K562 (cell line): ENCODE data around the gene OR8G5. TPM values are rescaled to one million over a fixed set of nuclear protein-coding genes. Genes with fewer than 3 reads are reported as not detected.

ENCODE experiments used
- CEBPB ChIP-seq: fragments of 450-650 bp; IDR thresholded peaks from 2 replicates; pipeline ENCODE4 v1.6.1; 2016; ENCODE audit warnings: missing genetic modification characterization, missing compliant biosample characterization
- EP400 ChIP-seq: fragments of 450-650 bp; IDR thresholded peaks from 2 replicates; pipeline ENCODE4 v1.6.1; 2017; ENCODE audit warnings: antibody characterized with exemption, mild to moderate bottlenecking, moderate library complexity
- HIVEP1 ChIP-seq: fragments of 250-450 bp; sonication (Bioruptor Pico); IDR thresholded peaks from 2 replicates; pipeline ENCODE4 v1.4.0; 2020; ENCODE audit warnings: mild to moderate bottlenecking
- MTA1 ChIP-seq: fragments of 450-650 bp; IDR thresholded peaks from 2 replicates; pipeline ENCODE4 v1.6.1; 2017; ENCODE audit warnings: borderline replicate concordance
- SNRNP70 ChIP-seq: fragments of 200-400 bp; formaldehyde crosslinking; optimal IDR thresholded peaks from 2 replicates; pipeline ENCODE3; 2017; ENCODE audit warnings: low read depth, low read length
- SPI1 ChIP-seq: IDR thresholded peaks from 2 replicates; pipeline ENCODE4 v1.6.1; 2011; ENCODE audit warnings: low read depth, low read length, control low read depth, borderline replicate concordance
- WHSC1 ChIP-seq: IDR thresholded peaks from one replicate; pipeline ENCODE4 v1.6.1; 2012; ENCODE audit warnings: low read length, control low read depth, inconsistent platforms
- YY1 ChIP-seq, 3 experiments: IDR thresholded peaks; 2 replicates each; pipeline ENCODE4 v1.6.1; 2011; ENCODE audit warnings: low read length in 2 of 3, mild to moderate bottlenecking in 2 of 3, moderate library complexity in 2 of 3, borderline replicate concordance in 1 of 3, control low read depth in 1 of 3, low read depth in 1 of 3; ENCODE audit not compliant: insufficient read depth in 3 of 3, insufficient replicate concordance in 2 of 3, control insufficient read depth in 1 of 3, insufficient read length in 1 of 3; ENCODE audit errors: extremely low read depth in 1 of 3
- ZNF146 ChIP-seq: IDR thresholded peaks from one replicate; pipeline ENCODE4 v1.6.1; 2018; ENCODE audit warnings: missing compliant biosample characterization; ENCODE audit not compliant: unreplicated experiment
- ZNF175 ChIP-seq: fragments of 200-800 bp; sonication (Bioruptor generic); IDR thresholded peaks from 2 replicates; pipeline ENCODE4 v1.6.1; 2016; ENCODE audit warnings: low read depth, mild to moderate bottlenecking, missing genetic modification characterization, missing compliant biosample characterization
- ZNF408 ChIP-seq: fragments of 250-450 bp; sonication (Bioruptor Pico); IDR thresholded peaks from 2 replicates; pipeline ENCODE4 v1.4.0; 2020; ENCODE audit warnings: low read depth, mild to moderate bottlenecking, moderate library complexity
- polyA plus RNA-seq, 8 experiments: library from polyadenylated mRNA; depleted of rRNA in 4 of 8; stranded (reverse) in 5 of 8; unstranded in 3 of 8; fragments of >200 nt; fragmentation: Nextera tagmentation in 2 of 8; fragmentation: Illumina TruSeq in 1 of 8; extraction: Ambion mirVana in 2 of 8; extraction: Trizol in 1 of 8; gene quantifications; 2 replicates each; pipeline versions ENCODE4 v1.2.1 to v1.2.3, GENCODE V29; 2011 to 2014; ENCODE audit warnings: inconsistent platforms in 1 of 8, missing spikeins in 1 of 8
- total RNA-seq, 7 experiments: library from RNA; depleted of rRNA in 6 of 7; stranded (reverse); fragments of >200 nt in 6 of 7; fragmentation: Illumina TruSeq in 2 of 7; extraction: Trizol in 2 of 7; gene quantifications; 2 replicates each; pipeline versions ENCODE4 v1.2.1 to v1.2.3, GENCODE V29; 2011 to 2021; ENCODE audit warnings: low replicate concordance in 1 of 7
- TF ChIP-seq, protein P1 (sequence below): fragments of 200-800 bp; sonication (Bioruptor generic); IDR thresholded peaks from 2 replicates; pipeline ENCODE4 v1.6.1; 2016; ENCODE audit warnings: missing genetic modification characterization, missing compliant biosample characterization
- TF ChIP-seq, protein P2 (sequence below): sonication (generic); formaldehyde crosslinking; IDR thresholded peaks from 2 replicates; pipeline ENCODE4 v1.8.0; 2022; ENCODE audit warnings: mild to moderate bottlenecking, missing genetic modification reagents
- TF ChIP-seq, protein P3 (sequence below): fragments of 250-450 bp; sonication (Bioruptor Pico); IDR thresholded peaks from 2 replicates; pipeline ENCODE4 v1.4.0; 2020; ENCODE audit warnings: mild to moderate bottlenecking, moderate library complexity, borderline replicate concordance
- TF ChIP-seq, protein P4 (sequence below): fragments of 250-450 bp; sonication (Bioruptor Pico); IDR thresholded peaks from 2 replicates; pipeline ENCODE4 v1.8.0; 2021; ENCODE audit warnings: moderate library complexity, mild to moderate bottlenecking, inconsistent platforms
- TF ChIP-seq, protein P5 (sequence below): fragments of 250-450 bp; sonication (Bioruptor Pico); IDR thresholded peaks from 2 replicates; pipeline ENCODE4 v1.4.0; 2020

OR8G5 gene
- total and polyA plus RNA-seq, 9 of the 15 experiments (the other 6 are each of a cell fraction or from before 2014, with no cell fraction given), result 0.18 to 3.8 (median 1.7) TPM

DNA sequence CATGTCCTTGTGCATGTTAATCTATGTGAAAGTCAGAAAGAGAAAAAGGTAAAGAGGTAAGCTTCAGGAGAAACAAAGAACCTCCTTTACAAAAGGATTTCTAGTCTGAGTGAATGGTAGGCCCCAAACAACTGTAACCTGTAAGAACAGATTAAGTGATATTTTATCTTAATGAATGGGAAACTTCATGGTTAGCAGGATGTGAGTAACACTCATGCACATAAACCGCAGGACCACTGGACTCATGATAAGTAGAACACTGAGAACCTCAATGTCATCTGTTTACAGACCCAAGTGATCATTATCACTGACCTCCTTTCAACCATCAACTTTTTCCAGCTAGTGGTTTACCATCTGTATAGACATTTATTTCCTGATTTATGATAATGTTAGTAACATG is 19.9 kb downstream of the OR8G5 start (continued):
- TF ChIP-seq ZNF146, result no peak
- TF ChIP-seq, protein P1, sequence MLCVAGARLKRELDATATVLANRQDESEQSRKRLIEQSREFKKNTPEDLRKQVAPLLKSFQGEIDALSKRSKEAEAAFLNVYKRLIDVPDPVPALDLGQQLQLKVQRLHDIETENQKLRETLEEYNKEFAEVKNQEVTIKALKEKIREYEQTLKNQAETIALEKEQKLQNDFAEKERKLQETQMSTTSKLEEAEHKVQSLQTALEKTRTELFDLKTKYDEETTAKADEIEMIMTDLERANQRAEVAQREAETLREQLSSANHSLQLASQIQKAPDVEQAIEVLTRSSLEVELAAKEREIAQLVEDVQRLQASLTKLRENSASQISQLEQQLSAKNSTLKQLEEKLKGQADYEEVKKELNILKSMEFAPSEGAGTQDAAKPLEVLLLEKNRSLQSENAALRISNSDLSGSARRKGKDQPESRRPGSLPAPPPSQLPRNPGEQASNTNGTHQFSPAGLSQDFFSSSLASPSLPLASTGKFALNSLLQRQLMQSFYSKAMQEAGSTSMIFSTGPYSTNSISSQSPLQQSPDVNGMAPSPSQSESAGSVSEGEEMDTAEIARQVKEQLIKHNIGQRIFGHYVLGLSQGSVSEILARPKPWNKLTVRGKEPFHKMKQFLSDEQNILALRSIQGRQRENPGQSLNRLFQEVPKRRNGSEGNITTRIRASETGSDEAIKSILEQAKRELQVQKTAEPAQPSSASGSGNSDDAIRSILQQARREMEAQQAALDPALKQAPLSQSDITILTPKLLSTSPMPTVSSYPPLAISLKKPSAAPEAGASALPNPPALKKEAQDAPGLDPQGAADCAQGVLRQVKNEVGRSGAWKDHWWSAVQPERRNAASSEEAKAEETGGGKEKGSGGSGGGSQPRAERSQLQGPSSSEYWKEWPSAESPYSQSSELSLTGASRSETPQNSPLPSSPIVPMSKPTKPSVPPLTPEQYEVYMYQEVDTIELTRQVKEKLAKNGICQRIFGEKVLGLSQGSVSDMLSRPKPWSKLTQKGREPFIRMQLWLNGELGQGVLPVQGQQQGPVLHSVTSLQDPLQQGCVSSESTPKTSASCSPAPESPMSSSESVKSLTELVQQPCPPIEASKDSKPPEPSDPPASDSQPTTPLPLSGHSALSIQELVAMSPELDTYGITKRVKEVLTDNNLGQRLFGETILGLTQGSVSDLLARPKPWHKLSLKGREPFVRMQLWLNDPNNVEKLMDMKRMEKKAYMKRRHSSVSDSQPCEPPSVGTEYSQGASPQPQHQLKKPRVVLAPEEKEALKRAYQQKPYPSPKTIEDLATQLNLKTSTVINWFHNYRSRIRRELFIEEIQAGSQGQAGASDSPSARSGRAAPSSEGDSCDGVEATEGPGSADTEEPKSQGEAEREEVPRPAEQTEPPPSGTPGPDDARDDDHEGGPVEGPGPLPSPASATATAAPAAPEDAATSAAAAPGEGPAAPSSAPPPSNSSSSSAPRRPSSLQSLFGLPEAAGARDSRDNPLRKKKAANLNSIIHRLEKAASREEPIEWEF, result no peak
- TF ChIP-seq, protein P2, sequence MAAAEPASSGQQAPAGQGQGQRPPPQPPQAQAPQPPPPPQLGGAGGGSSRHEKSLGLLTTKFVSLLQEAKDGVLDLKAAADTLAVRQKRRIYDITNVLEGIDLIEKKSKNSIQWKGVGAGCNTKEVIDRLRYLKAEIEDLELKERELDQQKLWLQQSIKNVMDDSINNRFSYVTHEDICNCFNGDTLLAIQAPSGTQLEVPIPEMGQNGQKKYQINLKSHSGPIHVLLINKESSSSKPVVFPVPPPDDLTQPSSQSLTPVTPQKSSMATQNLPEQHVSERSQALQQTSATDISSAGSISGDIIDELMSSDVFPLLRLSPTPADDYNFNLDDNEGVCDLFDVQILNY (CRISPR knock-in tag), result no peak
- no peak for TF ChIP-seq YY1 (IDR thresholded peaks at IDR 0.05; ENCODE audit: borderline replicate concordance in 1 of 3, control insufficient read depth in 1 of 3, extremely low read depth in 1 of 3, insufficient read depth in 3 of 3, insufficient read length in 1 of 3, insufficient replicate concordance in 2 of 3, low read depth in 1 of 3, low read length in 2 of 3)
- TF ChIP-seq, protein P3, sequence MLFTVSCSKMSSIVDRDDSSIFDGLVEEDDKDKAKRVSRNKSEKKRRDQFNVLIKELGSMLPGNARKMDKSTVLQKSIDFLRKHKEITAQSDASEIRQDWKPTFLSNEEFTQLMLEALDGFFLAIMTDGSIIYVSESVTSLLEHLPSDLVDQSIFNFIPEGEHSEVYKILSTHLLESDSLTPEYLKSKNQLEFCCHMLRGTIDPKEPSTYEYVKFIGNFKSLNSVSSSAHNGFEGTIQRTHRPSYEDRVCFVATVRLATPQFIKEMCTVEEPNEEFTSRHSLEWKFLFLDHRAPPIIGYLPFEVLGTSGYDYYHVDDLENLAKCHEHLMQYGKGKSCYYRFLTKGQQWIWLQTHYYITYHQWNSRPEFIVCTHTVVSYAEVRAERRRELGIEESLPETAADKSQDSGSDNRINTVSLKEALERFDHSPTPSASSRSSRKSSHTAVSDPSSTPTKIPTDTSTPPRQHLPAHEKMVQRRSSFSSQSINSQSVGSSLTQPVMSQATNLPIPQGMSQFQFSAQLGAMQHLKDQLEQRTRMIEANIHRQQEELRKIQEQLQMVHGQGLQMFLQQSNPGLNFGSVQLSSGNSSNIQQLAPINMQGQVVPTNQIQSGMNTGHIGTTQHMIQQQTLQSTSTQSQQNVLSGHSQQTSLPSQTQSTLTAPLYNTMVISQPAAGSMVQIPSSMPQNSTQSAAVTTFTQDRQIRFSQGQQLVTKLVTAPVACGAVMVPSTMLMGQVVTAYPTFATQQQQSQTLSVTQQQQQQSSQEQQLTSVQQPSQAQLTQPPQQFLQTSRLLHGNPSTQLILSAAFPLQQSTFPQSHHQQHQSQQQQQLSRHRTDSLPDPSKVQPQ (CRISPR knock-in tag), result no peak
- no peak for TF ChIP-seq WHSC1
- no peak for TF ChIP-seq HIVEP1 (CRISPR knock-in tag)
- TF ChIP-seq EP400, result peak; percentile 21; the same call in 1 of the 2 replicates
- TF ChIP-seq MTA1, result peak; percentile 49; the same call in 1 of the 2 replicates
- no peak for TF ChIP-seq SNRNP70
- TF ChIP-seq, protein P4, sequence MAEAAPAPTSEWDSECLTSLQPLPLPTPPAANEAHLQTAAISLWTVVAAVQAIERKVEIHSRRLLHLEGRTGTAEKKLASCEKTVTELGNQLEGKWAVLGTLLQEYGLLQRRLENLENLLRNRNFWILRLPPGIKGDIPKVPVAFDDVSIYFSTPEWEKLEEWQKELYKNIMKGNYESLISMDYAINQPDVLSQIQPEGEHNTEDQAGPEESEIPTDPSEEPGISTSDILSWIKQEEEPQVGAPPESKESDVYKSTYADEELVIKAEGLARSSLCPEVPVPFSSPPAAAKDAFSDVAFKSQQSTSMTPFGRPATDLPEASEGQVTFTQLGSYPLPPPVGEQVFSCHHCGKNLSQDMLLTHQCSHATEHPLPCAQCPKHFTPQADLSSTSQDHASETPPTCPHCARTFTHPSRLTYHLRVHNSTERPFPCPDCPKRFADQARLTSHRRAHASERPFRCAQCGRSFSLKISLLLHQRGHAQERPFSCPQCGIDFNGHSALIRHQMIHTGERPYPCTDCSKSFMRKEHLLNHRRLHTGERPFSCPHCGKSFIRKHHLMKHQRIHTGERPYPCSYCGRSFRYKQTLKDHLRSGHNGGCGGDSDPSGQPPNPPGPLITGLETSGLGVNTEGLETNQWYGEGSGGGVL (CRISPR knock-in tag), result no peak
- TF ChIP-seq, protein P5, sequence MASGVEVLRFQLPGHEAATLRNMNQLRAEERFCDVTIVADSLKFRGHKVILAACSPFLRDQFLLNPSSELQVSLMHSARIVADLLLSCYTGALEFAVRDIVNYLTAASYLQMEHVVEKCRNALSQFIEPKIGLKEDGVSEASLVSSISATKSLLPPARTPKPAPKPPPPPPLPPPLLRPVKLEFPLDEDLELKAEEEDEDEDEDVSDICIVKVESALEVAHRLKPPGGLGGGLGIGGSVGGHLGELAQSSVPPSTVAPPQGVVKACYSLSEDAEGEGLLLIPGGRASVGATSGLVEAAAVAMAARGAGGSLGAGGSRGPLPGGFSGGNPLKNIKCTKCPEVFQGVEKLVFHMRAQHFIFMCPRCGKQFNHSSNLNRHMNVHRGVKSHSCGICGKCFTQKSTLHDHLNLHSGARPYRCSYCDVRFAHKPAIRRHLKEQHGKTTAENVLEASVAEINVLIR (CRISPR knock-in tag), result no peak
- TF ChIP-seq ZNF175 (CRISPR knock-in tag), result peak; percentile 66; the same call in 1 of the 2 replicates
- no peak for TF ChIP-seq SPI1
- TF ChIP-seq ZNF408 (CRISPR knock-in tag), result no peak
- TF ChIP-seq CEBPB (tag), result no peak
